Renal pelvis (tissue), 4 donors: ENCODE data around the gene ILDR2. TPM values are rescaled to one million over a fixed set of nuclear protein-coding genes. Genes with fewer than 3 reads are reported as not detected.

ENCODE experiments used
- DNase-seq: peaks from one replicate; pipeline ENCODE4 v3.0.0-alpha.2; 2013
- polyA plus RNA-seq, 3 donors: library from polyadenylated mRNA; unstranded; fragments of 120-200 nt; gene quantifications; one replicate each; pipeline ENCODE4 v1.2.1, GENCODE V29; 2013; ENCODE audit not compliant: insufficient read length in 3 of 3

The ILDR2 gene
- polyA plus RNA-seq, 3 donors: 14.1 to 16.9 (median 15.0) TPM

DNA sequence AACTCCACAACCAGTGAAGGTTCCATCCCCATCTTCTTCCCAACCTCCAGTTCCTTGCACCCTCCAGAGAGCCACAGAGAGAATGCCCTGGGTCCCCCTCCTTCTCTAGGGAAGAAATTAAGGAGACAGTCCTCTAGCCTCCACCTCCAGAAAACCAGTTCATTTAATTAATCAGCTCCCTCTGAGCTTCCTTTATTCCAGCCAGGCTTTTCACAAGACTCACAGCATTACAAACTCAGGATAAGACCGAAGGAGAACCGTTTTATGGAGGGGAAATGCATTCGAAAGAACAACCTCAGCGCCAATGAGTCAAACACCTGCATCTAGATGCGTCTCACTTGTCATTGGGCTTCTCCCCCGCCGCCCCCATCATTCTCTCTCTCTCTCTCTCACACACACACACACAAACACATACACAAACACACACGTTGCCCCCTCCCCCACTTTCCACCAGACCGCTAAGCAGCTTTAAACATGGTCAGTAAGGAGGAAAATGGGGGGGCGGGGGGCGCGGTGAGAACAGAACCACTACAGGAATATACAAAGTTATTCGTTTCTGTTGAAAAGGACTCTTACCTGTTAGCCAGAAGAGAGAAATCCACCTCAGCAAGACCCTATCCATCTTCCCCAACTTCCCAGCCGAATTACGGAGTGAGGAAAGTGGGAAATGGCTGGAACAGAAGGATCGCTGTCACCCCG lies 544 bp downstream of the ILDR2 start:
- peak; percentile 19 for DNase-seq

DNA sequence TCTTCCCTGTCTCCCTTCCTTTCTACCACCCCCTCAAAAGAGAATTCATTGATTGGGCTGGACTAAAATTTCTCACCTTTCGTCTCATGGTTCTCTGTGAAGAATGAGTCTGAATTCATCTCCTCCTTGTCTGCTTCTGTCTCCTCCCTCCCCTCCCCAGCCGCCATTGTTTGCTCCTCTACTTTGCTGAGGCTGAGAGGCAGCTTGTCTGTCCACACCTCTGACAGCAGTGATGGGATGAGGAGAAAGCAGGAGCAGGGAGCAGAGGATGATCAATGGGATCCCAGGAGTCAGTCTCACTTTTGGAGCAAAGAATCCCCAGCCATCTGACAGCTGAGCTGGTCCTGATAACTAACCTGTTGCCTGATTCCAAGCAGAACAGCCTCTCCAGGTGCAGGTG lies 2.5 kb downstream of the ILDR2 start:
- no peak for DNase-seq

DNA sequence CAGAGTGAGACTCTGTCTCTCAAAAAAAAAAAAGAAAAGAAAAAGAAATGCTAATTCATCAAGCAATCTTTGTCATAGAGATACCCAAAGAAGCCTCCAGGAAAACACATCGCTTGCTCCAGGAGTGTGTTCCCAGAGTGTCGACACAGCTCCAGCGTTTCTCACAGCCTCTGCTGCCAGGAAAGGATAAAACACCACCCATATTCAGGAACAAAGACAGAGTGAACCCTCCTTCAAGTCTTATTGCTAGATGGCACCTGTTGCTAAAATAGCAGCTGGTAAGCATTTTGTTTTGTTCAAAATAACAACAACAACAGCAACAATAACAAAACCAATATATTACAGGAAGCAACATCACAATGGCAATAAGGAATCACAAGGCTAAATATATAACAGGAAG lies 3.1 kb downstream of the ILDR2 start:
- no peak for DNase-seq

DNA sequence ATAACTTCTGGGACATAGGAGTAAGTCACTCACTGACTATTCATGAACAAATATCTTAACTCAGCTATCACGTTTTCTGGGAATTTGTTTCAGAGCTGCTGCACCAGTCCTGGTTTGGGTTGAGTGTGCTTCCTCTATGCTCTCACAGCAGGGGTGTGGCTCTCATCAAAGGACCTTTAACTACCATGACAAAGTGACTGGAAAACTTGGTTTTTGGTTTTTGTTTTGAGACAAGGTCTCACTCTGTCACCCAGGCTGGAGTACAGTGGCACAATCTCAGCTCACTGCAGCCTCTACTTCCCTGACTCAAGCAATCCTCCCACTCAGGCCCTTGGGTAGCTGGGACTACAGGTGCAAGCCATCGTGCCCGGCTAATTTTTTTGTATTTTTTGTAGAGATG lies 4.1 kb downstream of the ILDR2 start:
- DNase-seq: no peak

DNA sequence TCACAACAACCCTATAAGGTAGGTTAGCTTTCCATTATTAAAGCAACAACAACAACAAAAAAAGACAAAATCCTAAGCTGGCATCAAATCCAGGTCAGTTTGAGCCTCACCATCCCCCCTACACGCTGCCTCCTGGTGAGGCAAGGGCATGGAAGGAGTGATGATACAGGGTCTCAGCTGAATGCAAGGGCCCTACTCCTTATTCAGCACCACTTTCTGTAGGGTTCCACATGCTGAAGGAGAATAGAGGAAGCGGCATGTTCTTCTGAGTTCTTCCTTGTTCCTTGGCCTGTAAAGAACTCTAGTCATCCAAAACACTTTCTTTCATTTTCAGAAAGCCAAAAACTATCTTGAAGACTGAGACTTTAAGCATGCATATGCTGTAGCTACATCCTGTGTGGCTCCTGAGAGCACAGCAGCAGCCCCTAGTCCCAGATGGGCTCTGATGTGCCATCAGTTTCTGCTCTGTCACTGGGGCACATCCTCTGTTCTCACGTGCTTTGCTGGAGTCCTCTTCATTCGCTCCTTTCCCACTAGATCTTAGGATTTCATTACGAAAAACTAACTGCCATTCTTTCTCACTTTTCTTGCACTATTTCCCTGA lies 6.2 kb downstream of the ILDR2 start:
- no peak for DNase-seq

DNA sequence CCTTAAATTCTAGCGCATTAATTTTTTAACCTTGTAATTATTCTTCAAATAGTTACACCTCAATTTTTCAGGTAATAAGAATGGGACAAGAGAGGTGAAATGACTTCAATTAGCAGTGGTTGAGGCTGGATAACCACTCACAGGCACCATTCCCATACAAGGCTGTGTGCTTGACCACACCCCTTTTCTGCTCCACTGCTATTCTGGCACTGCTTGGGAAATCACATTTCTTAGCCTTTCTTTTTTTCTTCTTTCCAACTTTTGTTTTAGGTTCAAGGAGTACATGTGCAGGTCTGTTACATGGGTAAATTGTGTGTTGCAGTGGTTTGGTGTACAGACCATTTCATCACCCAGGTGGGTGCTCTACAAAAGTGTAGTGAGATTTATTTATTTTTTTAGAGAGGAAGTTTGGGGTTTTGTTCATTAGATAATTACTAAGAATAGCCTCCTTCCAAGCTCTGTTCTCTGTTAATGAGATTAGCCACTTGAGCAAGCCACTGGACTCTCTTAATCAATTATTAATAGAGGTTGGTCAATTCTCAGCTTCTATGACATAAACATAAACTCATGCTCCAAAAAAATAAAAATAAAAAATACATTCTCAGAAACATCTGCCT lies 14.4 kb downstream of the ILDR2 start:
- no peak for DNase-seq

DNA sequence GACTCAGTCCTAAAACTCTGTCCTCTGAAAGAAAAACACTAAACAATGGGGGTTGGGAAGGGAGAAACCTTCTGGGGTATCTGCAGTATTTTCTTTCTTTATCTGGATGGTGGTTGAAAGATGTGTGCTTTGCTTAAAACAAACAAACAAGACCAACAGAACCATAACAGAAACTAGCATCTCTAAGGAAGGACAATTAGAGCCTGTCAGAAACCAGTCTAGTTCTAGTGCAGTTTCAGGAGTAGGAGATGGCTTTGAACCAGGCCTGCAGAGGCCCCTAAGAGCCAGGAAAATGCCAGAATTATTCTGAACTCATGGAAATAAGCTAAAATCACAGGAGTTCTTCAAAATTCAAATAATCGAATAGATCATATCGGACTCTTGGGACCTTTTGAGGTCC lies 18.5 kb downstream of the ILDR2 start:
- DNase-seq: no peak

DNA sequence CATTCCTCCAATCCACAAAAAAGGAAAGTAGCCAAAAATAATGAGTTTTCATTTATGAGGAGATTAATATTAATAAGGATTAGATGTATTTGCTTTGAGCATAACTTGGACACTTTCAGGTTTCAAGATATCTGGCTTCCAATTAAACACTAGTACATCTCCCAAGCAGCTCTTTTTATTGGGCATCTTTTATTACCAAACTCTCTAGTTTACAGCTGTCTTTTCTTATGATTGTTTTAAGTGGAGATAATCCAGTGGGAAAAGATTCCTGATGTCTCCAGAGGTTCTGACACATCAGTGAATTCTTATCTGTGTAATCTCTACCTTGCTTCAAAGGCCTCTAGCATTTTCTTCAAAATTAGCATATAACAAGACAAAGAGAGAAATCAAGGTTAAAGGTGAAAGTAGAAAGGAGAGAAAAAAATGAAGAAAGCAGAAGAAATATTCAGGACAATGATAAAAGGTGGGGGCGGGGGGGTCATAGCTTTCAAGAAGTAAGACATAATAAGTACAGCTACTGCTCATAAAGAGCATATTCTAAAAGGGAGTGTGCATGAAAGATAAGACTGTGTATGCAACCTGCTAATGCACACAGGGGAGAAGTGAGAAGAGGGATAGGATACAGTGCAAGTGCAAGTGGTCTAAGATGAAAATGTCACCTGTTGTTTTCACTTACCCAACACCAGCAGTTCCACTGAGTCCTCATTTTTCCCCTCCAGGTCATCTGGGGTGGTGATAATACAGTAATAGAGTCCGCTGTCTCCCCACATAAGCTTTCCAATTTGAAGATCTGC lies 19.1 kb downstream of the ILDR2 start:
- DNase-seq: no peak

DNA sequence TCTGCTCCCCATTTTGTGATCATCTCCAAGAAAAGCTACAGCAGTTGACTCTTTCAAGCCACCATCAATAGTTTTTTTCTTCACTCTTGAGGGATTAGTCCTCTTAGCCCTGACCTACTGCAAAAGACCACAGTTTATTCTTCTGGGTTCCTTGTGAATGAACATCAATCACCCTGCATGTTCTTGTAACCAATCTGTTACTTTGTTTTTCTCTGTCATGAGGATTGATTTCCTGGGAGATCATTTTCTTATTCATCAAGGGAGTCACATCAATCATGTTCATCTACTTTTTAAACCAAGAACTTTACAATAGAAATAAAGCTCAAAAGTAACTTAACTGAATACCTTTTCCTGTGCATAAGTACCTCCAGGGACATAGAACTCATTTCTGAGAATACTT lies 21.8 kb downstream of the ILDR2 start:
- DNase-seq: peak; percentile 55

DNA sequence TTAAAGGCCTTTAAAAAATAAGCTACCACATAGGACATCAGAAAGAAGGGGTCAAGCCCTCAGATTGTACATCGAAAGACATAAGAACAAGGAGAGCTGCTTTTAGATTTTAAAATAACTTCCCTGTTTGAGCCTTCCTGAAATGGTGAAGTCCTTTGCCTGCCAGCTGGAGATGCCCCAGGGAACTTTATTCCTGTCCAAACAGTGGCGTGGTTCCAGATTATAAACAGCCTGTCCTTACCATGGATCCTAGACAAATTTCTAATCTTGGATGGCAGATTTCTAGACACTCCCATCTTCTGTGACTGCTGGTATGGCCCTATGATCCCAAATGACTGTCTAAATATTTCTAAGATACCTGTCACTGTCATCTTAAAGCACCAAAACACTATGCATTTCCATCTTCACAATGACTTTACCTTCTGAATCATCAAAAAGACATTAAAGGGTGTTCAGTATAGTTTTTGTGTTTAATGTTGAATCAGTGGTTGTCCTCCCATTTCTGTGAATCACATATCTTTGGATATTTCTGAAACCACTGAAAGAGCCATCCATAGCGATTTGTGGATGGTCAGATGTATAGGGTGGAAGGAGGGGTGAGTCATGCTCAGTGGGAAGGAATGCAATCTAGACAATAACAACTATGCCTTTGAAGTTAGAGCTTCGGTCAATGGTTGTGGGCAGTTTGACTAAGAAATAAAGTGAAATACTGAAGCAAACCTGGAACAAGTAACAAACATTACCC lies 23.2 kb downstream of the ILDR2 start:
- no peak for DNase-seq

DNA sequence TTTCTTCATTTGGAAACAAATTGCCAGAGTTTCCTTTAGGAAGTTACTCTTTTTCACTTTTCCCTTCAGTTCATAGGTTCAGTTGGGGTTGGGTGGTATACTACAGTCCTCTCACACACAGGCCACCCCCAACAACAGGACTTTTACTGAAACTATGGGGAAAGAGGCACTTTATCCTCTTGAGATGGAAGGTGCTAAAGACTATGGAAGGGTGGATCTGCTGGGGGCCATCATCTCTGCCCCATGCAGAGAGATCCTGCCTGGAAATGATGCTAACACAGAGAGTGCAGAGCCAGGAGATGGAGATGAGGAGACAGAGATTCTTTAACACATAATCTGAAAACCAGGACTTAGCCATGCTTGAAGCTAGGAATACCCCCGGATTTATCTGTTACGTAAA lies 24.3 kb downstream of the ILDR2 start:
- no peak for DNase-seq

DNA sequence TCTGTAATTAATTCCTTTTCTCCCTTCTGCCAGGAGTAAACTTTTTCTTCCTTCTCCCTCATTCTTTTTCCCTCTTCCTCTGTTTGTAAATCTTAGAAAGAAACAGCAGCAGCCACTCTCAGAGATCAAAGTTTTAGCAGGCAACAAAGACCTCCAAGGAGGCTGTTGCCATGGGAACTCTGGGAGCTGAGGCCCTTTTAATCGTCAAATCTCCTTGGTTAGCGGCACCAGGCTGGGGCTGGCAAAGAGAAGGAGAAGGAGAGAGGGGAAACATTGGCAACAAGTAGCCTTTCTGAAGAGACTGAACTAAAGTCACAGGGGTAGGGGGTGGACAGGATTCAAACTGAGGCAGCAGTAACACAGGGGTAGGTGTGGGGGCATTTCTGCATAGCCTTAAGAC lies 25.2 kb downstream of the ILDR2 start:
- DNase-seq: no peak

DNA sequence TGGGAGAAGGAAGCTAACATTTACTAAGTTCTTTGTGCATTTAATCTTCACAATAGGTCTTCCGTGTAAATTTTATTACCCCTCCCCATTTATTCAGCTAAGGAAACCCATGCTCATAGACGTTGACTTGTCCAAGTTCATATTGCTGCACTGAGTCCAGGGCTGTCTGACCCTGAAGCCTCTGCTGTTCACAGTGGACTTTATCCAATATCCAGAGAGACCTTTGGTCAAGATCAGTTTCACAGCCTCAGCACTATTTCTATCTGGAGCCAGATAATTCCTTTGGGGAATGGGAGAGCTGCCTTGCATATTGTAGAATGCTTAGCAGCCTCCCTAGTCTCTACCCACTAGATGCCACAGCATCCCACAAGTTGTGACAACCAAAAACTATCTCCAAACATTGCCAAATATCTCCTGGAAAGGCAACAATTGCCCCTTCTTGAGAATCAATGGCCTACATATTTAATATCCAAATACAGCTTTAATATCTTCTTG lies 26.4 kb downstream of the ILDR2 start:
- DNase-seq: no peak

DNA sequence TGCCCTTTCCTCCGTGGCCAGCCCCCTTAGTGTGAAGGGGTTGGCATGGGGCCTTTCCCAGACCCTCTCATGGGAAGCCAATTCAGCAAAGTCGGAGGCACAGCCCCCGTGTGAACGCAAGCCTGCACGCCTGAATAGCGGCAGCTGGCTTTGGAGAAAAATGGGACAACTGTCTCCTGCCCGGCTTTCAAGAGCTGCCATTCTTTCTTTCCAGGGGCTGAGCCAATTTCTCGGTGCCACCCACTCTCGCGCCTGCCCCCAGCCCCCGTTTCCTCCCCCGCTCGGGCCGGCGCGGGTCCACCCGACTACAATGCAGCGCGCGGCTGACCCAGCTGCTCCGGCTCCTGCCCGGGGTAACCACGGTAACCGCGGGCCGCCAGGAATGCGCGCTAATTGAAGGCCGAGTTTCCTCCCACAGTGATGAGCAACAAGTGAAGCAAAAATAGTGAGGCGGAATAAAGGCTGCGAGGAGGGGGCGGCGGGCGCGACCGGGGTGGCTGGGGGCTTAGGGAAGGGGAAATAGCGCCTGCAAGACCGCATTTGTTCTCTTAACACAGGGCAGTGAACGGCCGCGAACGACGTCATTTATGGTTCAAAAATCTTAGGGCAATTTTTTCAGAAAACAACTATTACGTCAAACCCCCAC lies 27.8 kb downstream of the ILDR2 start:
- DNase-seq: peak; percentile 88

DNA sequence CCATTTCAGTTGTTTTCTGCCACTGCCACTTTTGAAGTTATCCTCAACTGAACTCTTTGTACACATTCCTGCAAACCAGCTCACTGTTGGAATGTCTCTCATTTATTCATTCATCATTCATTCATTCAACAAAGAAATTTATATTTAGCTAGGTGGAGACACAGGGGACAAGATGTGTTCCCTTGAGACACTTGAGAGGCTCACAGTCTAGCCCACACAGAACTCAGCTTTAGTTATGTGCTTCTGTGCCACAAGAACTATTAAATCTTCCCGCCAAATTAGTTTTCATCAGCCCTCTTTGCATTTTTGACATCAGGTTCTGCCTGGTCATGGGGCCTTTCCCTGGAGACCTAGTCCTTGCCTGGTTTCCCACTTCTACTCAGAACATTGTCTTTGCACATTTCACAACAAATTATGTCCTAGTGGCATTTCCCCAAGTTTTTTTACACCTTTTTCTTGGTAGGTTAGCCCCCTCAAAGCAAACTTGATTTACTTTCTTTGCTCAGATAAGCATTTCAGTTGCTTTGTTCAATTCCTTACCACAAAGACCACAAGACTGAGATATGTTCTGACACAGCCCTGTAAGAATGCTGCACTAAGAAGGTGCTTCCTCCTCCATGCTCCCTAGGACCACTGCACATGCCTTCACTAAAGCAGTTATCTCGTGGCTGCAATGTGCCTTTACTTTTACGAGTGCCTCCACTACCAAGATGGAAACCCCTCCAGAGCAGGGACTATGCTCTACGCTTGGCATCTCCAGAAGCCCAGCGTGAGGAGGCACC lies 31.0 kb downstream of the ILDR2 start:
- no peak for DNase-seq

DNA sequence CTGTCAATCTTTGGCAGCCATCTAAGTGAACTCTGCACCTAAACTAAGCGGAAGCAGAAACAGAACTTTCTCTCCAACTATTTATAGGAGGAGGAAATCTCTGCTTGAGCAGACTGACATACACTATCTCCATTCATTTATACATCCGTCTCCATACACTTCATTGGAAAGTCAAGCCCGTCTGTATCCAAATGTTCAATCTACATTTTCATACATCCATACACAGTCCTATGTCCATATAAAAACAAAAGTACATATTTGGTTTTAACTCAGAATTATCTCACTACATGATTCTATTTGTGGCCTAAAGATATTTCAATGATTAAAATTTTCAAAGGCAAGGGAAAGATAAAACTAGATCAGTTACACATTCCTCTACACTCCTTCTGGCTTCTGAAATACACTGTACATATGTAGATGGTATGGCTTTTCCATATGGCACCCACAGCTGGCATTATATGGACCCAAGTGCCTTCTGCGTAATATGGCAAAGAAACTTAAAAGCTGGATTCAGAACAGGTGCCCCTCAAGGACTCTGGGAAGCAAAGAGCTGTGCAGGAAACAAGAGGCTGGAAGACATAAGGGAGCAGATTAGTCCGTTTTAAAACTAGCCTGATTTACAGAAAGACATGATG lies 35.5 kb downstream of the ILDR2 start:
- no peak for DNase-seq

DNA sequence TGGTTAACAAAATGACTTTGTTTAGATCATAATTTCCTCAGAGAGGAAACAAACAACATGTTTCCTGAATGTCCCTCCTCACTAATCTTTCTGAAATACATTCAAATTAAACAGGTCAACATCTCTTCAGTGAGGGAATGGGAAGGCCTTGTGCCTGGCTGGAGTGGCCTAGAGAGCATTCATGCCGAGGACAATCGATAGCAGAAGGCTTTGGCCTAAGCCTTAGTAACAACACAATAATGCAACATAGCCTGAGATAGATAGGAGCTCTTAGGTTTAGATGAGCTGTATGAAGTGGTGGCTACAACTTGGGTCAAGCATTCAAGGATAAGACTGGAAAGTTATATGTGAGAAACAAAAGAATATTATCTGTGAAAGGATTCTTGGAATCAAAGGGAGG lies 37.4 kb downstream of the ILDR2 start:
- DNase-seq: no peak

DNA sequence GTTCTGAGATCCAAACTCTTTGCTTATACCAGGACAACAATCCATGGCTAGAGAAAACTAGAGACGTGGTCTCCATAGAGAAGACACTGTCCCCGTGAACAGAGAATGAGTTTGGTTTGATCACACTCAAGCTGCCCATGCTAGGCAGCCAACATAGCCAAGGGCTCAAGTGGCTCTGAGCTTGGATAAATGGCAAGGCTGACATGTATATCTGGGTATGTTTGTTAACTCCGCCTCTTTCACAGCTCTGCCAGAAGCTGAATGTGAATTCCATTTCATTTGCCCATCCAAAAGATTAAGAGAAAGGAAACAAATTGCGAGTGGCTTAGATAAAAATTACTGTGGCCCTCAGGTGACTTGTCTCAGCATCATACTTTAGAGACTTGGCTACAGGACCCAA lies 38.0 kb downstream of the ILDR2 start:
- DNase-seq: no peak

DNA sequence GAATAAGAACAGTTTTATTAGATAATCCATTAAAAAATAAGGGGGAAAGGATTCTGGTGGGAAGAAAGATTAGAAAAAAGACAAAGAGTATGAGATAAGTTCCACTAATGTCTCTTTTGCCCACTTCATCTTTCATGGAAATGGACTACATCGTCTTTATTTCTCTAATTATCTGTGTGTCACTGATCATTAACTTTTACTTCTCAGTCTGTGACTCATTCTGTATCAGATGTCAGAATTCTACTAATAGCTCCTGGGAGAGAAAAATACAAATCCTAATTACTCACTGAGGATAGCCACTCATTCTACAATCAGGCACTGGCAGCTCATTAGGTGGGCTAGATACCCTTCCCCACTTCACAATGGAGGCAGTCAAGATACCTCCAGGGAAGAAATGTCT lies 41.7 kb downstream of the ILDR2 start:
- peak; percentile 65 for DNase-seq

DNA sequence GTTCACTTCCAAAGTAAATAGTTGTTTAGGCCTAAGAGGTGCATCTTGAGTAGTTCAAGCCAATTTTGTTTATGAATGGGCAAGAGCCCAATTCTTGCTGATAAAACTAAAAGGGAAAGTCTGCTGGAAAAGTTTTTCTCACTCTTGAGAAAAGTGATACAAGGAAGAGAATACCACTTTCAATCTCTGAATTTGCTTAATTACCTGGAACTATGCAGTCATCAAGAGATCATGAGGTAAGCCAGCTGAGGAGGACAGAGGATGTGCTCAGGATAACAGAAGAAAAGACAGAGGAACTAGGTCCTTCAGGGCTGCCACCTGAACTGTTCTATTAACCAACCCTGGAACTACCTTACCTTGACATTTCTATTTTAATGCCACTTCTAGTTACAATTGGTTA lies 42.2 kb downstream of the ILDR2 start:
- no peak for DNase-seq
